GM12878 (cell line): ENCODE data around the gene SLC7A5. TPM values are rescaled to one million over a fixed set of nuclear protein-coding genes. Genes with fewer than 3 reads are reported as not detected.

ENCODE experiments used
- CEBPZ ChIP-seq: fragments of 150-350 bp; IDR thresholded peaks from 2 replicates; pipeline ENCODE4 v1.6.1; 2016; ENCODE audit warnings: low read depth, low read length
- EED ChIP-seq: sonication (generic); IDR thresholded peaks from 2 replicates; pipeline ENCODE4 v1.6.1; 2016; ENCODE audit warnings: antibody characterized with exemption, low read depth
- IRF3 ChIP-seq: fragments of 450-650 bp; IDR thresholded peaks from 2 replicates; pipeline ENCODE4 v1.6.1; 2014; ENCODE audit warnings: mild to moderate bottlenecking
- KLF5 ChIP-seq: fragments of 450-650 bp; IDR thresholded peaks from 2 replicates; pipeline ENCODE4 v1.6.1; 2014; ENCODE audit warnings: mild to moderate bottlenecking; ENCODE audit not compliant: partially characterized antibody
- PAX8 ChIP-seq: fragments of 450-650 bp; IDR thresholded peaks from 2 replicates; pipeline ENCODE4 v1.6.1; 2017; ENCODE audit warnings: mild to moderate bottlenecking, moderate library complexity
- RAD21 ChIP-seq: IDR thresholded peaks from 2 replicates; pipeline ENCODE4 v1.6.1; 2011; ENCODE audit warnings: mild to moderate bottlenecking, low read depth, low read length, moderate library complexity; ENCODE audit not compliant: insufficient read depth
- SMAD5 ChIP-seq: IDR thresholded peaks from 2 replicates; pipeline ENCODE4 v1.6.1; 2016; ENCODE audit warnings: antibody characterized with exemption, low read depth
- polyA plus RNA-seq, 11 experiments: library from polyadenylated mRNA; depleted of rRNA in 4 of 11; unstranded in 6 of 11; stranded (reverse) in 5 of 11; fragments of >200 nt; fragmentation: Nextera tagmentation in 4 of 11; fragmentation: Illumina TruSeq in 1 of 11; extraction: Ambion mirVana in 4 of 11; extraction: Trizol in 1 of 11; gene quantifications; 1 replicate in 1 of 11; 2 replicates in 10 of 11; pipeline versions ENCODE4 v1.2.1 to v1.2.3, GENCODE V29; 2011 to 2016; ENCODE audit warnings: inconsistent platforms in 2 of 11, missing spikeins in 2 of 11, low read depth in 1 of 11
- total RNA-seq, 4 experiments: library from RNA; depleted of rRNA in 3 of 4; stranded (reverse); fragments of >200 nt in 3 of 4; fragmentation: Illumina TruSeq in 1 of 4; extraction: Trizol in 1 of 4; gene quantifications; 2 replicates each; pipeline versions ENCODE4 v1.2.1 to v1.2.3, GENCODE V29; 2013 to 2021
- TF ChIP-seq, protein P1 (sequence below): fragments of 450-650 bp; formaldehyde crosslinking; IDR thresholded peaks from 2 replicates; pipeline ENCODE4 v1.4.0; 2020; ENCODE audit warnings: mild to moderate bottlenecking, moderate library complexity
- TF ChIP-seq, protein P2 (sequence below), 3 experiments: IDR thresholded peaks in 2 of 3; conservative IDR thresholded peaks in 1 of 3; 2 replicates each; pipeline ENCODE4 v1.5.1; 2011; ENCODE audit warnings: low read depth in 3 of 3, low read length in 3 of 3, mild to moderate bottlenecking in 3 of 3, control low read depth in 2 of 3, moderate library complexity in 2 of 3, inconsistent platforms in 1 of 3, mixed read lengths in 1 of 3; ENCODE audit not compliant: control insufficient read depth in 2 of 3, insufficient read depth in 1 of 3; ENCODE audit errors: extremely low read depth in 1 of 3

The SLC7A5 gene
- total and polyA plus RNA-seq, 10 of the 15 experiments (the other 5 are each of a cell fraction or from before 2014, with no cell fraction given) = 2.3 to 101 (median 35.8) TPM

- TF ChIP-seq, protein P1, sequence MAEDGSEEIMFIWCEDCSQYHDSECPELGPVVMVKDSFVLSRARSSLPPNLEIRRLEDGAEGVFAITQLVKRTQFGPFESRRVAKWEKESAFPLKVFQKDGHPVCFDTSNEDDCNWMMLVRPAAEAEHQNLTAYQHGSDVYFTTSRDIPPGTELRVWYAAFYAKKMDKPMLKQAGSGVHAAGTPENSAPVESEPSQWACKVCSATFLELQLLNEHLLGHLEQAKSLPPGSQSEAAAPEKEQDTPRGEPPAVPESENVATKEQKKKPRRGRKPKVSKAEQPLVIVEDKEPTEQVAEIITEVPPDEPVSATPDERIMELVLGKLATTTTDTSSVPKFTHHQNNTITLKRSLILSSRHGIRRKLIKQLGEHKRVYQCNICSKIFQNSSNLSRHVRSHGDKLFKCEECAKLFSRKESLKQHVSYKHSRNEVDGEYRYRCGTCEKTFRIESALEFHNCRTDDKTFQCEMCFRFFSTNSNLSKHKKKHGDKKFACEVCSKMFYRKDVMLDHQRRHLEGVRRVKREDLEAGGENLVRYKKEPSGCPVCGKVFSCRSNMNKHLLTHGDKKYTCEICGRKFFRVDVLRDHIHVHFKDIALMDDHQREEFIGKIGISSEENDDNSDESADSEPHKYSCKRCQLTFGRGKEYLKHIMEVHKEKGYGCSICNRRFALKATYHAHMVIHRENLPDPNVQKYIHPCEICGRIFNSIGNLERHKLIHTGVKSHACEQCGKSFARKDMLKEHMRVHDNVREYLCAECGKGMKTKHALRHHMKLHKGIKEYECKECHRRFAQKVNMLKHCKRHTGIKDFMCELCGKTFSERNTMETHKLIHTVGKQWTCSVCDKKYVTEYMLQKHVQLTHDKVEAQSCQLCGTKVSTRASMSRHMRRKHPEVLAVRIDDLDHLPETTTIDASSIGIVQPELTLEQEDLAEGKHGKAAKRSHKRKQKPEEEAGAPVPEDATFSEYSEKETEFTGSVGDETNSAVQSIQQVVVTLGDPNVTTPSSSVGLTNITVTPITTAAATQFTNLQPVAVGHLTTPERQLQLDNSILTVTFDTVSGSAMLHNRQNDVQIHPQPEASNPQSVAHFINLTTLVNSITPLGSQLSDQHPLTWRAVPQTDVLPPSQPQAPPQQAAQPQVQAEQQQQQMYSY (CRISPR knock-in tag) = no peak
- TF ChIP-seq CEBPZ (no peak), EED (no peak), RAD21 (no peak), PAX8 (no peak), KLF5 (no peak), SMAD5 (no peak), IRF3 (no peak)
- TF ChIP-seq, protein P2, sequence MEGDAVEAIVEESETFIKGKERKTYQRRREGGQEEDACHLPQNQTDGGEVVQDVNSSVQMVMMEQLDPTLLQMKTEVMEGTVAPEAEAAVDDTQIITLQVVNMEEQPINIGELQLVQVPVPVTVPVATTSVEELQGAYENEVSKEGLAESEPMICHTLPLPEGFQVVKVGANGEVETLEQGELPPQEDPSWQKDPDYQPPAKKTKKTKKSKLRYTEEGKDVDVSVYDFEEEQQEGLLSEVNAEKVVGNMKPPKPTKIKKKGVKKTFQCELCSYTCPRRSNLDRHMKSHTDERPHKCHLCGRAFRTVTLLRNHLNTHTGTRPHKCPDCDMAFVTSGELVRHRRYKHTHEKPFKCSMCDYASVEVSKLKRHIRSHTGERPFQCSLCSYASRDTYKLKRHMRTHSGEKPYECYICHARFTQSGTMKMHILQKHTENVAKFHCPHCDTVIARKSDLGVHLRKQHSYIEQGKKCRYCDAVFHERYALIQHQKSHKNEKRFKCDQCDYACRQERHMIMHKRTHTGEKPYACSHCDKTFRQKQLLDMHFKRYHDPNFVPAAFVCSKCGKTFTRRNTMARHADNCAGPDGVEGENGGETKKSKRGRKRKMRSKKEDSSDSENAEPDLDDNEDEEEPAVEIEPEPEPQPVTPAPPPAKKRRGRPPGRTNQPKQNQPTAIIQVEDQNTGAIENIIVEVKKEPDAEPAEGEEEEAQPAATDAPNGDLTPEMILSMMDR (IDR thresholded peaks at IDR 0.05 in 2 of 3, conservative IDR thresholded peaks at IDR 0.05 in 1 of 3; ENCODE audit: control insufficient read depth in 2 of 3, extremely low read depth in 1 of 3, insufficient read depth in 1 of 3, low read depth in 3 of 3, low read length in 3 of 3) = no peak
Observed at GRCh38 chr16:87823181-87823929, 46.0 kb downstream of the SLC7A5 start (continued).
